ENCODE results near the gene SLC16A4.
A peak's percentile ranks its signal among the peaks of the same experiment; 100 is the strongest.

Gene SLC16A4

DNA sequence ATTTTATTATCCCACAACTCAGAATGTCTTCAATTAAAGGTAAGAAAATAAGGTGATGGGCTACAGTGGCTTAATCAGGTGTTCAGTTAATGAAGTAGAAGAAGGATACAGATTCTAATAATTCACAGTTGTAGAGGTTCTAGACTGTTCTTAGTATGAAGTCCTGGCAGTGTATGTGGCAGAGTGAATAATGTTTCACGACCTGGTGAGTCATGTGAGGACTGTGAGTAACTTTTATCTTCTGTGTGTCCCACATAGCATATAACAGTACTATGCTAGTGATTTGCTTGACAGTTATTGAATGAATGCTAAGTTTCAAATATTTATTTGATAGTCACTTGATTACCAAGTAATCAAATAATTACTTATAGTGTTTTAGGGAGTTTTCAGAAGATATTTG lies 20.0 kb downstream of the SLC16A4 start:
- FAIRE-seq (no peak), DNase-seq (ENCODE audit: extremely low spot score, insufficient read length, low read depth) (no peak)

DNA sequence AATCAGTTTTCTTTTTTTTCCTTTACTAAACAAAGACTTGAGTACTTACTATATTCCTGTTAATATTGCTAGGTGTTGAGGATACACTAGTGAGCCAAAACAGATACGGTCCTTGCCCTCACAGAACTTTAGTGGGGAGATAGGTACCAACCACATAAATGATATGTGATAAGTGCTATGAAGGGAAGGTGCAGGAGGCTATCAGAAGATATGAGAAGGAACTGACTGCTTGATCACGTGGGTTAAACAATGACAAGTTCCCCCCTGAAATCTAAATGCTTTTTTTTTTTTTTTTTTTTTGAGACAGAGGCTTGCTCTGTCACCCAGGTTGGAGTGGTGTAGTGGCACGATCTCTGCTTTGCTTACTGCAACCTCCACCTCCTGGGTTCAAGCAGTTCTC lies 26.6 kb downstream of the SLC16A4 start:
- DNase-seq (ENCODE audit: extremely low spot score, insufficient read length, low read depth) (no peak), FAIRE-seq (no peak)

DNA sequence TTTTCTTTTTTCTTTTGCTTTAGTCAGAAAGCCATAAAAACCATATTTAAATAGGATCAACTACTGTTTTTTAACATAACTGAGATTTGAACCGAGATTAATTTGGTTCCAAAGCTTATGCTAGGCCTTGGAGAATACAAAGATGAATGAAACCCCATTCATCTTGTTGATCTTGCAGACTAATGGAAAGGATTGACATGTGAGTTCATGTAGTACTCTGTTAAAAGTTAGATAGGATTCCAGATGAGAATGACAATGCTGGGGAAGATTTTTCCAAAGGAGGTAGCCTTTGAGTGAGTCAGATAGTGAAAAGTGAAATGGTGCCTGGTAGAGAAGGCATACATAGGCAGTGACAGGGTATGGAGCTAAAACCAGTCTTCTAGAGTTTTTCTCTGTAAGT lies 29.0 kb downstream of the SLC16A4 start:
- DNase-seq (ENCODE audit: extremely low spot score, insufficient read length, low read depth) (no peak), FAIRE-seq (no peak)

DNA sequence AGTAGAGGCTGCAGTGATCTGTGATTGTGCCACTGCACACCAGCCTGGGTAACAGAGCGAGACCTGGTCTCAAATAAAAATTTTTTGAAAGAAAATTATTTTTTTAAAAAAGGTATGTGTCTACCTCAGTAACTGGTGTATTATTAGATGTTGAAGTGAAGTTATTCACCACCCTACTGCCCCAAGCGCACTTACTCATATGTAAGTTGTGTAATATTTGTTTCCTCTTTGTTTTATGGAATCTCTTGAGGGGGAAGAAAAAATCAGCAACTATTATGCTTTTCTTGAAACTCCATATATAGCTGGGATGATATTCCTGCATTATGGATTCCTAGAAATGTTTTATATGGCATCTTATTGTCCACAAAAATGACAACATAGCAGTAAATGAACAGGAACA lies 30.4 kb downstream of the SLC16A4 start:
- FAIRE-seq, result no peak
- no peak for DNase-seq (ENCODE audit: extremely low spot score, insufficient read length, low read depth)

DNA sequence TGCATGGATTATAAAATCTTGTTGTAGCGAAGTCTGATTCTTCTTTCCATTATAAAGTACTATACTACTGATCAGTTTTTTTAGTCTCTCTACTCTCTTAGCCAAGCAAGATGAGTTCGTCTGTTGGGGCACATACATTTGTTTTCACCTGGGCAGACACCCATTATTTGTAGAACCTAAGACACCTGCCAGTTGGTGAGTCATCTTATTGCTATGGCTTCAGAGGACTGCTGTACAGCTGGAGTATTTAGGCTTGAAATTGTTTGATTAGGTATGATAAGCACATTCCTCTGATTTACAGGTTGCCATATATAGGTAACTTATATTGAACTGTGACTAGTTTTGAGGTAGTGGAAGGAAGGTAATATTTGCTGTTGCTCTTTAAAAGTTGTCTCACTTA lies 34.4 kb downstream of the SLC16A4 start:
- DNase-seq (ENCODE audit: extremely low spot score, insufficient read length, low read depth), result no peak

DNA sequence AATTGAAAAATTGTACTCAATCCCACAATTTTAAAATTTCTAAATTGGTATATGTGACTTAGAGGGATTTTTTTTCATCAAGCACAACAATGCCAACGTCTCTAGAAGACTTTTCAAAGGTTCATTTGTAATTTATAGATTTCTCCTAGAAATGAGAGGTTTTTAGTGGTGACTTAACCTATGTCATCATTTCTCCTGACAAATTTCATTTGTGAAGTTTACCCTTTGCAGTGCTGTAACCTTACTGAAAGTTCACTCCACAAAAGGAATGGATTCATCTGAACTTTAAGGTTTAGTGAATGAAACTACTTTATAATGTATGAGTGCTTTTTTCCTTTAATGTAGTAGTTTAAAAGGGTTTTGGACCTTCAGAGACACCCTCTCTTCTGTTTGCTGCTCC lies 35.5 kb downstream of the SLC16A4 start:
- FAIRE-seq (no peak), DNase-seq (ENCODE audit: extremely low spot score, insufficient read length, low read depth) (no peak)

More for the DNA sequence above, 34.4 kb downstream of the SLC16A4 start:
- peak; percentile 44 for FAIRE-seq

DNA sequence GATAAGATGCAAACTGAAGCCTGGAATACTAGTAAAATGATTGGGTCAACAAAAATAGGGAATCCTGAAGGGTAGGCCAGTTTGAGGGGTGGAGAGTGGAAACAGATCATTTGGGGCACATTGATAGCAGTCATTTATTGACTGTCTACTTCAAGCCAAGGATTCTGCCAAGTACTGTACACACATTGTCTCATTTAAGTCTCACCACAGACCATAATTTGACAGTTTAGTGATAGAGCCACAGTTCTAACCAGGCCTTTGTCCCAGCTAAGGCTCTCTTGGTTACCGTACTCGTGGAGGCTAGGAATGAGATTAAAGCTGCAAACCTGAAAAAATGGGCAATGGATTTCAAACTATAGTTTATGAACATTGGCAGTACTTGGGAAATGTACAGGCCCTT lies 40.5 kb downstream of the SLC16A4 start:
- FAIRE-seq (no peak), DNase-seq (ENCODE audit: extremely low spot score, insufficient read length, low read depth) (no peak)

DNA sequence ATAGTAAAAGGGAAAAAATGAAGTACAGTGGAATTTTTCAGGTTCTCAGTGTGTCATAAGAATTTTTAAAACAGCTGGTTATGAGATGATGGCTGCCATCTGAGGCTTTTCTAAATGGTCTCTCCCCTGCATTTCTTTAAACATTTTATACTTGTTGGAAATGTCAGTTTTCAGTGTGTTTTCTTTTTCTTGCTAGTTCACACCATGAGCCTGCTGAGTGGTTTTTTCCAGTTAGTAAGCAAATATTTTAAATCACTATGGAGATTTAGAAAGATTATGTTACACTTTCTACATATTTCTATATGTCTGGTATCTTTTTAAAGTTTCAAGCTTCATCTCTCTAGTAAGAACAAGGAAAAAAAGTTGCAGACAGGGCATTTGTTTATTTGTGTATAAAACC lies 42.1 kb downstream of the SLC16A4 start:
- no peak for FAIRE-seq
- DNase-seq (ENCODE audit: extremely low spot score, insufficient read length, low read depth), result no peak

DNA sequence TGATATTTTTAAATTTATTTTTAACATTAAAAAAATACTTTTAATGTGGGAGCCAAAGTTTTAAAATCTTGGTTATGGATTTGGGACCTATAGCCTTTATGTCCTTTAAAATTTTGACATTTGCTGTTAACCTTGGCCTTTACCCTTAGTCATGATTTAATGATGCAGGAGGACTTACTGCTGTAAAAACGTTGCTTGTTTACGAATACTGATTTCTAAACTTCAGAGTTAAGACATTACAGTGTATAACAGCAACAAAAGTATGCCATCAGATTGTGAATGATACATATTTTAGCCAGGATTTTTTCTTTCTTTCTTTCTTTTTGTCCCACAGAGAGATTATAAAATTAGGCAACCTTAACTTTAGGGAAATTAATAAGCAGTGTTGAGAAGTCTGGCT lies 42.8 kb downstream of the SLC16A4 start:
- DNase-seq (ENCODE audit: extremely low spot score, insufficient read length, low read depth) (no peak), FAIRE-seq (no peak)

DNA sequence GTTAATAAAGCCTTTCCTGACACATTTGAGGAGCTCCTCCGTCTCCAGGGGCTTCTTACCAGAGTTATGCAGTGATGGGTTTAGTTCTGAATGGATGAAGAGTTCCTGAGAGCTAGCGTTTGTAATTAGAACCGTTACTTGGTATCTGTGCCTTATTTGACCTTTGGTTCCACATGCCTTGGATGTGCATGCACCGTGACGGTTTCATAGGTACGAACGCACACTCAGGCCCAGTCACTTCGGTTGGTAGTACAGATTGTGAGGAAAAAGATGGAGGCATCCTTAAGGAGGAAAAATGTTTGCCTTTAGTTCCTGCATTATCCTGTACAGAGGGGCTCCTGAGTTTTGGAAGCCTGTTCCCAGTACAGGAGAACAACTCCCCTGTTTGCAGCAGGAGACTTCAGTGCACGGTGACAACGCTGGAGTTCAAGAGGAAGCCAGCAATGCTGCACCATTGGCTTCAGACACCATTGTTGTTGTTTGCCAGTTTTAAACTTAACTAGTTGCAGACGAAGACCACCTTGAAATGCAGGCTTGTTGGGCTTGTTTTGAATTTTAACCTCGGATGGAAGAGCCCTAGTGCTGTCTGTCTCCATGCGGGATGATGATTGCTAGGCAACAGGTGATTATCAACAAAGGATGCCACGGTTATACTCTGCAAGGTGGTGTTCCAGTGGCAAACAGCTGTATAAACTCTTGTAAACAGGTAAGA lies 43.5 kb downstream of the SLC16A4 start:
- DNase-seq (ENCODE audit: extremely low spot score, insufficient read length, low read depth) (no peak), FAIRE-seq (peak; percentile 49)

DNA sequence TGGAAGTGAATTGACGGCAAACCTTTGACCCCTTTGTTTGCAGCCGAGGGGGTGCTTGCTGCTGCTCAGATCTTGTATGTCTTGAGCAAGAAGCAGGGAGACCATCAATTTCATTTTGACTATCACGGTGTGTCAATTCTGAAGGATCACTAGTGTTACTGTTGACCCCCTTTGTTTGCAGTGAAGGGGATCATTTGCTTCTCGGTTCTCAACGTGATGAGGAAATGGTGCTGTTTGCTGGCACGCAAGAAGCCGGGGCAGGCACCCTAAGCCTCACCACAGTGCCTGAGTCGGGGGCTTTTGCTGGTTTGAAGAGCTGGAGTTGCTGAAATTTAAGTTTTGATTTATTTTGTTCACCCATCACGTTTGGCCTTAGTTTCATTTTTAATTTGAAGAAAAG lies 44.1 kb downstream of the SLC16A4 start:
- peak; percentile 60 for FAIRE-seq
- no peak for DNase-seq (ENCODE audit: extremely low spot score, insufficient read length, low read depth)

DNA sequence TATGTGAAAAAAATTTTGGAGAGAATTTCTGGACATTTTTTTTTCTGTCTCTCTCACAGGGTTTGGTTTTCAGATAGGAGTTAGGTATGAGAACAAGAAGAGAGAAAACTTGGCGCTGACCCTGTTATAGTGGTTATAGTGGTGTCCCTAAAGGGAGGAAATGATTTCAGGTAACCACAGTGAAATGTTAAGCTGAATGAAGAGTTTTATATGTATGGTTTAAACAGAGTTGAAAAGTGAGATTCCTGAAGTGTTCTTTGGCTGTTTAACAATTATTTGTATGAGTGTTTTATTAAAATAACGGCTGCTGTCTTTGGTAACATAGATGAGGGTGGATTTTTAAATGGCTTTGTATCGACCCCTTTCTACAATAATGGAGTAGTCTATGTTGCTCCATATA lies 45.3 kb downstream of the SLC16A4 start:
- DNase-seq (ENCODE audit: extremely low spot score, insufficient read length, low read depth) (no peak), FAIRE-seq (no peak)

DNA sequence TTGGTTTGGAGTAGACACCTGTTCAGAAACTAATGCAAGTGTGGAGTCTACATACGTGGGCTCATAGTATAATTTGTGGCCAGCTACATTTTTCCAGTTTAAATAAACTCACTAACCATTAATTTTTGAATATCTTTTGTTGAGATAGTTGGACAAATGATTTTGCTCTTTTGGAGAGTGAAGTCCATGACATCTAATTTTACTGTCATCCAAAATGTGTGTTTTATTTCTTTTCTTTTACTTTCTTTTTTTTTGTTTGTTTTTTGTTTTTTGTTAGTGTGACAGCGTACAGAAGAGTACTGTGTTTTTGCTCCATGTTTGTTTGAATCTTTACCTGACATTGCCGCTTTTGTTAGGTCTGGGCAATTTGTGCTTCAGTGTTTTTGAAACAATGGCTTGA lies 46.7 kb downstream of the SLC16A4 start:
- FAIRE-seq (peak; percentile 49), DNase-seq (ENCODE audit: extremely low spot score, insufficient read length, low read depth) (no peak)

DNA sequence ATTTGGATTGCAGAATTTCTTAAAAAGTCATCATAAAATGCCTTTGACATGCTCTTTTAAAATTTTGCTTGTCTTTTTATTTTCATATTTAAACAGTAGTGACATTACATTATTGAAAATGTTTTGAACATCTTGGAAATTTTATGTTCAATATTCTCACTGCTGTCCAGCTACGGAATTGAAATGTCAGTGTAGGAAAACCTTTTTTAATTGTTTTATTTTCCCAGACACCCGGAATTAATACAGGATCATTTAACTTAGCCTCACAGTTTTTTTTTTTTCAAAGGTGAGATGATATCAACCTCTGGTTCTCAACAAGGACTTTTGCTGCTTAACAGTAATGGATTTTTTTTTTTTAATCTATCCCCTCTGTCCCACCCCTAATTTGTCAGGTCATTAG lies 47.6 kb downstream of the SLC16A4 start:
- no peak for FAIRE-seq
- DNase-seq (ENCODE audit: extremely low spot score, insufficient read length, low read depth), result no peak

DNA sequence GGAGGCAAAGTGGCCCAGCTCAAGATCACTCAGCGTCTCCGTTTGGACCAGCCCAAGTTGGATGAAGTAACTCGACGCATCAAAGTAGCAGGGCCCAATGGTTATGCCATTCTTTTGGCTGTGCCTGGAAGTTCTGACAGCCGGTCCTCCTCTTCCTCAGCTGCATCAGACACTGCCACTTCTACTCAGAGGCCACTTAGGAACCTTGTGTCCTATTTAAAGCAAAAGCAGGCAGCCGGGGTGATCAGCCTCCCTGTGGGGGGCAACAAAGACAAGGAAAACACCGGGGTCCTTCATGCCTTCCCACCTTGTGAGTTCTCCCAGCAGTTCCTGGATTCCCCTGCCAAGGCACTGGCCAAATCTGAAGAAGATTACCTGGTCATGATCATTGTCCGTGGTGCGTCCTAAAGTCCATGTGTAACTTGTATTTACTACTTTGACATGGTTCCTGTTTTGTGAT lies 48.9 kb downstream of the SLC16A4 start:
- DNase-seq (ENCODE audit: extremely low spot score, insufficient read length, low read depth), result no peak

DNA sequence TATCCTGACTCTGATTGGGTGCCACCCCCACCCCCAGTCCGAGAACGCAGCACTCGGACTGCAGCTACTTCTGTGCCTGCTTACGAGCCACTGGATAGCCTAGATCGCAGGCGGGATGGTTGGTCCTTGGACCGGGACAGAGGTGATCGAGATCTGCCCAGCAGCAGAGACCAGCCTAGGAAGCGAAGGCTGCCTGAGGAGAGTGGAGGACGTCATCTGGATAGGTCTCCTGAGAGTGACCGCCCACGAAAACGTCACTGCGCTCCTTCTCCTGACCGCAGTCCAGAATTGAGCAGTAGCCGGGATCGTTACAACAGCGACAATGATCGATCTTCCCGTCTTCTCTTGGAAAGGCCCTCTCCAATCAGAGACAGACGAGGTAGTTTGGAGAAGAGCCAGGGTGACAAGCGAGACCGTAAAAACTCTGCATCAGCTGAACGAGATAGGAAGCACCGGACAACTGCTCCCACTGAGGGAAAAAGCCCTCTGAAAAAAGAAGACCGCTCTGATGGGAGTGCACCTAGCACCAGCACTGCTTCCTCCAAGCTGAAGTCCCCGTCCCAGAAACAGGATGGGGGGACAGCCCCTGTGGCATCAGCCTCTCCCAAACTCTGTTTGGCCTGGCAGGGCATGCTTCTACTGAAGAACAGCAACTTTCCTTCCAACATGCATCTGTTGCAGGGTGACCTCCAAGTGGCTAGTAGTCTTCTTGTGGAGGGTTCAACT lies 49.5 kb downstream of the SLC16A4 start:
- FAIRE-seq, result no peak

More for the DNA sequence above, 48.9 kb downstream of the SLC16A4 start:
- FAIRE-seq, result no peak

DNA sequence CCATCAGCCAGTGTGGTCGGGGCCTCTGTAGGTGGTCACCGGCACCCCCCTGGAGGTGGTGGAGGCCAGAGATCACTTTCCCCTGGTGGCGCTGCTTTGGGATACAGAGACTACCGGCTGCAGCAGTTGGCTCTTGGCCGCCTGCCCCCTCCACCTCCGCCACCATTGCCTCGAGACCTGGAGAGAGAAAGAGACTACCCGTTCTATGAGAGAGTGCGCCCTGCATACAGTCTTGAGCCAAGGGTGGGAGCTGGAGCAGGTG lies 50.7 kb downstream of the SLC16A4 start:
- FAIRE-seq (no peak), DNase-seq (ENCODE audit: extremely low spot score, insufficient read length, low read depth) (no peak)

More for the DNA sequence above, 49.5 kb downstream of the SLC16A4 start:
- no peak for DNase-seq (ENCODE audit: extremely low spot score, insufficient read length, low read depth)

DNA sequence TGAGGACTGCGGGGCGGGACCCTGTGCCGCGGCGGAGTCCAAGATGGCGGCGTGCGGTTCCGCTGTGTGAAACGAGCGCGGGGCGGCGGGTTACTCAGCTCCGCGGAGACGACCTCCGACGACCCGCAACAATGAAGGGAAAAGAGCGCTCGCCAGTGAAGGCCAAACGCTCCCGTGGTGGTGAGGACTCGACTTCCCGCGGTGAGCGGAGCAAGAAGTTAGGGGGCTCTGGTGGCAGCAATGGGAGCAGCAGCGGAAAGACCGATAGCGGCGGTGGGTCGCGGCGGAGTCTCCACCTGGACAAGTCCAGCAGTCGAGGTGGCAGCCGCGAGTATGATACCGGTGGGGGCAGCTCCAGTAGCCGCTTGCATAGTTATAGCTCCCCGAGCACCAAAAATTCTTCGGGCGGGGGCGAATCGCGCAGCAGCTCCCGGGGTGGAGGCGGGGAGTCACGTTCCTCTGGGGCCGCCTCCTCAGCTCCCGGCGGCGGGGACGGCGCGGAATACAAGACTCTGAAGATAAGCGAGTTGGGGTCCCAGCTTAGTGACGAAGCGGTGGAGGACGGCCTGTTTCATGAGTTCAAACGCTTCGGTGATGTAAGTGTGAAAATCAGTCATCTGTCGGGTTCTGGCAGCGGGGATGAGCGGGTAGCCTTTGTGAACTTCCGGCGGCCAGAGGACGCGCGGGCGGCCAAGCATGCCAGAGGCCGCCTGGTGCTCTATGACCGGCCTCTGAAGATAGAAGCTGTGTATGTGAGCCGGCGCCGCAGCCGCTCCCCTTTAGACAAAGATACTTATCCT lies 51.2 kb downstream of the SLC16A4 start:
- DNase-seq (ENCODE audit: extremely low spot score, insufficient read length, low read depth), result peak; percentile 39
- no peak for FAIRE-seq

DNA sequence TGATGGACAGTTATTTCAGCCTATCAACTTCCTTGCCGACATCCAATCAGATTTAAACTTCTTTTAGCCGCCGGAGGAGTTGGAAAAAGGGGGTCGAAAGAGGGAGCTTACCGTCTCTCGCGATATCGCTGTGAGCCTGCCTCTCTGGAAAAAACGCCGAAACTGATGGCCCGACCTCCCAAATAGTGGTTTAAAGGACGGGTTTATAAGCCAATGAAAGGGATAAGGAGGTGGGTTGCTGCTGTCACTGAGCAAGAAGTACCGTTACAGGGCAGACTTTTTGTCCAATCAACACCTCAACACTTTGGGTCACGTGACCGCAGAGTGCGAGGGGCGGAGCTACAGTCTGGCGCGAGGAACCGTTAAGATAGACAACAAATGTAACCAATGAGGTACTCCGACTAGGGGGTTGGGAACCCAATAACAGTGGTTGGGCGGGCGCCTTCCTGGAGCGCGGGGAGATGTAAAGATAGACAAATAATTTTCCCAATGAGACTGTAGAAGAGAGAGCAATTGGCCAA lies 51.9 kb downstream of the SLC16A4 start, which contains the start of gene RBM15:
Gene RBM15 (plus strand): TSS at position 492 of the 521 bp plus-strand sequence. CDS start 29 bp downstream, at position 521.
- peak; percentile 99 for FAIRE-seq
- DNase-seq (ENCODE audit: extremely low spot score, insufficient read length, low read depth), result peak; percentile 84

DNA sequence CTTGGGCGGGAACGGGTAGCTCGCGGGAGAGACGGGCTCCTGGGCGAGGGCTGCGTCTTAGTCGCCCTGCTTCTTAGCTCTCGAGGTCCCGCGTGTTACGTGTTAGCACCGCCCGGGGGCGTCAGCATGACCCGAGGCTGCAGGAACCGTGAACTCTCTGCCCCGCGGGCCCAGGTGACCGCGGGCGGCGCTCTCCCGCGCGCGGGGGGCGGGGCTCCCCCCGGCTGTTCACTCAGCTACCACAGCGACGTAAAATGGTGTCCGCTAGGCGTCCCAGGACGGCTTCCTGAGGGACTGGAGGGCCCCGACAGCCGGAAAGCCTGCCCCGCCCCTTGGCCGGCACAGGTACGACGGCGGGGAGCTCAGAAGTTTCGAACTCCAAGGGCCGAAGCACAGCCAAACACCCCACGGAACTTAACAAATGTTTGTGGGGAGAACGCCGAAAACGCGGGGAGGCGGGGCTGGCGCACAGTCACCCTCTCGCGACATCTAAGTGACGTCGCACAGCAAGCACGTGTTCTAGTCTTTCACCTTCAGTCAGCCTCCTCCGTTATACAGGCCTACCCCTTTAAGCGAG lies 52.4 kb downstream of the SLC16A4 start:
- FAIRE-seq, result no peak
- DNase-seq (ENCODE audit: extremely low spot score, insufficient read length, low read depth), result peak; percentile 82

Data from GM18507 (cell line).